ENCODE measurements around the gene ERMN.
"Not testable (repeated sequence)": the region's sequence is repeated elsewhere in the genome, so short reads cannot be mapped to it uniquely, and the experiment has no call there.

The ERMN gene

GRCh38 chr2:157292853-157293252 is 32.8 kb downstream of the ERMN start:
- DNase-seq (ENCODE audit: low read depth in 3 of 3), result no peak

DNA sequence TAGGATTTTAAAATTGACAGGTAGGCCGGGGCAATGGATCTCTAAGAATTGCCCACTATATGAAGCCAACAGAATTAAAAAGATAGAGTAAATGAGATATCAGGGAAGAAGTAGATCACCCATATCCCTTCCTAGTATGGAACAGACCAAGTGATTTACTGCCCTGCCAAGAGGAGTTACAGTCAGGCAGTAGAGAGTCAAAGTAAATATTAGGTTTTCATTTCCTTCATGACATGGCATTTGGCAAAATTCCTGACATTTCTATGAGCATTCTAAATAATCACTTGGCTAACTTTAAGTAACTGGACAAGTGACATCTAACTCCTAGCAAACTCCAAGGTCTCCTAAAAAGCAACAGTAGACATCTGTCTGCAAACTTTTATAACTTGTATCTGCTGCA is 34.6 kb downstream of the ERMN start:
- no peak for DNase-seq (ENCODE audit: low read depth in 3 of 3)

GRCh38 chr2:157290525-157290924 is 35.1 kb downstream of the ERMN start:
- DNase-seq (ENCODE audit: low read depth in 3 of 3), result no peak

- no peak for DNase-seq (ENCODE audit: low read depth in 3 of 3)
Observed at GRCh38 chr2:157287160-157287559, 38.5 kb downstream of the ERMN start.

GRCh38 chr2:157283468-157283867 is 42.2 kb downstream of the ERMN start:
- DNase-seq (ENCODE audit: low read depth in 3 of 3), result no peak

- no peak for DNase-seq (ENCODE audit: low read depth in 3 of 3)
Observed at GRCh38 chr2:157281316-157281715, 44.3 kb downstream of the ERMN start.

DNA sequence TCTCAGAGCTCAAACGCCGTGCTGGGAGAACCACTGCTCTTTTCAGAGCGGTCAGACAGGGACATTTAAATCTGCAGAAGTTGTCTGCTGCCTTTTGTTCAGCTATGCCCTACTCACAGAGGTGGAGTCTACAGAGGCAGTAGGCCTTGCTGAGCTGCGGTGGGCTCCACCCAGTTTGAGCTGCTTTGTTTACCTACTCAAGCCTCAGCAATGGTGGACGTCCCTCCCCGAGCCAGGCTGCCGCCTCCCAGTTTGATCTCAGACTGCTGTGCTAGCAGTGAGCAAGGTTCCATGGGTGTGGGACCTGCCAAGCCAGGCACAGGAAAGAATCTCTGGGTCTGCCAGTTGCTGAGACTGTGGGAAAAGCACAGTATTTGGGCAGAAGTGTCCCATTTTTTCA is 46.3 kb downstream of the ERMN start:
- not testable (repeated sequence) for DNase-seq (ENCODE audit: low read depth in 3 of 3)

- no peak for DNase-seq (ENCODE audit: low read depth in 3 of 3)
Observed at GRCh38 chr2:157271590-157272203, 53.9 kb downstream of the ERMN start.

DNA sequence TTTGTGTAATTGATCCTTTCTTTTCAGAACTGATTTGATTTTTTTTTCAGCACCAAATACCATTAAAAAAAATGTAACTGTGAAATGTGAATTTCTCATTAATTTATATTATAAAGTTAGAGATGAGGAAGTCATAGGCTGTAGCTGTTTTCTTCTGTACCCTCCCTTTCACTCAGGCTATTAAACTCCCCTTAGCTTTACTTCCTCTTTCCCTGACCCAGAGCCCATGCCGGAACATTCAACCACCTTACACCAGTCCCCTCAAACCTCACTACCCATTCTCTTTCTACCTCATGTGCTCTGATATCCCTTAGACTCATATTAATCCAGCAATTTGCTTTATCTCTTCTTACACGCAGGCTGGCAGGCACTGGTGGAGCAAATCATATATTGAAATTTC is 55.7 kb downstream of the ERMN start:
- DNase-seq (ENCODE audit: low read depth in 3 of 3), result no peak

DNA sequence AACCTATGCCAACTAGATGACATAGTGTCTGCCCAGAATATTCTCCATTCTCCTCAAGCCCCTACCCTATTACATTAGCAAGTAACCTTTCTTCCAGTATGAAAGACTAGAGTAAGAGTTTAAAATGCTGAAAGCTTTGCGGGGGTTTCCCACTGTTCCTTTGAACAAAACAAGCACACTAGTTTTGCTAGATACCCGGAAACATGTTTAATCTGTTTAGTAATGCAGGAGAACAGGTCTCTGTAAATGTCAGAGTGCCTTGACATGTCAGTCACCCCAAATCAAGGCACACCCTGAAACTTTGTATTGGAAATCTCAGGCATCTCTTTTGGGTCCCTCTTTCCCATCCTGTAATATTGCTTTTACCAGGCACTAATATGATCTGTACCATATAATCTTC is 56.6 kb downstream of the ERMN start:
- DNase-seq (ENCODE audit: low read depth in 3 of 3), result no peak

Measured in stimulated activated CD4-positive, alpha-beta T cell treated with anti-CD3 and anti-CD28 coated beads, TNF-alpha, amount 100 ng/mL, for 24 hours (primary cell).